Hindlimb muscle (tissue), 1 donor: ENCODE data around the gene LRP2BP. TPM values are rescaled to one million over a fixed set of nuclear protein-coding genes. Genes with fewer than 3 reads are reported as not detected.
A peak's percentile ranks its signal among the peaks of the same experiment; 100 is the strongest.
"Not testable (repeated sequence)": the region's sequence is repeated elsewhere in the genome, so short reads cannot be mapped to it uniquely, and the experiment has no call there.

Experiments
- DNase-seq: peaks from one replicate; pipeline ENCODE4 v3.0.0-alpha.2; 2013
- polyA plus RNA-seq: library from polyadenylated mRNA; unstranded; fragments of 120-200 nt; gene quantifications from one replicate; pipeline ENCODE4 v1.2.1, GENCODE V29; 2013; ENCODE audit not compliant: insufficient read length

LRP2BP gene
- polyA plus RNA-seq, 1 donor = 4.7 TPM

- peak; percentile 97 for DNase-seq
These were observed 416 bp upstream of the LRP2BP start for GRCh38 chr4:185395956-185396723.

DNA sequence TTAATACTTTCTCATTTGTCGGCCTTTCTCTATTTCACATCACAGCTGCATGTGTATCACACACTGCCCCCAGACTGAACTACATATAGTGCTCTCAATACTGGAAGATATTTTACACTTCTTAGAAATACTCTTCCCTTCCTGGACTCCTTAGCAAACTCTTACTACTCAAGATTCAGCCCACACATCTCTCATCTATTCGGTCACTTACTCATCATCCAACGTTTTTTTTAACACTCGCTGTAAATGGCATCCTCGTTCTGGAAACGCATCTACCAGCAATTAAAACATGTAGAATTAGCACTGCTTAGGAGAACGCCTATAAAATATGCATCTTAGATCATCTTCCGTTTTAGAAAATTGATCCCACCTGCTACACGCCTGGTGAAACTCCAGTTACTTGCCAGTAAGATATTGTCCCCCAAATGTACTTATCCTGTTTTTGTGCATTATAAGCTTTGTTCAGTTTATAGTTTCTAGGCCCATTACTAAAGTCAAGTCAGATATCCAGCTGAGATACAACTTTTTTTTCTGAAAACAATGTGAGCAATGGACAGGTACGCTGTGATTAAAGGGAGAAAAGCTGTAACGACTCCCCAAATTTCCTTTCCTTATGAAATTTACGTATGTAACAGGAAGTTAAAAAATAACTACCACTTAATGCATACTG is 1.0 kb downstream of the LRP2BP start:
- DNase-seq = peak; percentile 38

DNA sequence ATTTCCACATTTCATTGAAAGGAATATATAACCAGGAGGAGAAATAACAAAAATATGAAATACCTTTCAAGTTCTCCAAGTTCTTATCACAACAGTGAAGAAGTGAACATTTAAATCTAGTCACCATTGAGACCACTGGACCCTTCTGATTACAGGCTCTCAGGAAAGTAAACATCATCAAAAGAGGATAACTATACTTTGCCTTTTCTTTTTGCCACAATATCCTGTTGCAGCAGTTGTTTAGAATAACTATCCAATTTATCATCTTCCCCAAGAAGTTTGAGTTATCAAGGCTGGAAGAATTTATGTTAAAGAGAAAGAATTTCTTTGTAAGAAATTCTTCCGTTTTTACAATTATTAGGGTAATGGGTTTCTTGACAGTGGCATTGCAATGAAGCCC is 3.6 kb downstream of the LRP2BP start:
- no peak for DNase-seq

GRCh38 chr4:185390941-185391340 is 4.8 kb downstream of the LRP2BP start:
- no peak for DNase-seq

- DNase-seq = no peak
These were observed 7.8 kb downstream of the LRP2BP start for GRCh38 chr4:185387957-185388356.

GRCh38 chr4:185384930-185385331 is 10.8 kb downstream of the LRP2BP start:
- DNase-seq = no peak

DNA sequence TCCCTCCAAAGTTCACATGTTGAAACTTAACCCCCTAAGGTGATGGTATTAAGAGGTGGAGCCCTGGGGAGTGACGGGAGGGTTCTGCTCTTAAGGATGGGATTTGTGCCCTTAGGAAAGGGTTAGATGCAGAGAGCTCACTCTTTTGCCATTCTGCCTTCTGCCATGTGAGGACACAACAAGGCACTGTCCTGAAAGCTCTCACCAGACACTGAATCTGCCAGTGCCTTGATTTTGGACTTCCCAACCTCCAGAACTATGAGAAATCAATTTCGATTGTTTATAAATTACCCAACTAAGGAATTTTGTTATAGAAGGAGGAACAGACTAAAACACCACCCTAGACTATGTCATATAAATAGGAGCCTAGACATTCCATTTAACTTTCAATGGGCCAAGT is 11.7 kb downstream of the LRP2BP start:
- no peak for DNase-seq

GRCh38 chr4:185383451-185383850 is 12.3 kb downstream of the LRP2BP start:
- no peak for DNase-seq

DNA sequence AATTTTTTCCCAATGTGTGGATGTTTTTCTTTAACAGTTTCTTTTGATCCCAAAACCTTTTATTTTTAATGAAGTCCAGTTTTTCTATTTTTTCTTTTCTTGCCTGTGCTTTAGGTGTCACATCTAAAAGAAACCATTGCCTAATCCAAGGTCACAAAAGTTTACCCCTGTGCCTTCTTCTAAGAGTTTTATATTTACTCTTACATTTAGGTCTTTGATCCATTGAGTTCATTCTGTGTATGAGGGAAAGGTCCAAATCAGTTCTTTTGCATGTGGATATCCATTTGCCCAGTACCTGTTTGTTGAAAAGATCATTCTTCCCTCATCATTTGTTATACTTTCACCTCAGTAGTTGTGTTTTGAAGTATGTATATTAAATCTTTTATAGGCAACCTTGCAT is 13.0 kb downstream of the LRP2BP start:
- DNase-seq = no peak

- no peak for DNase-seq
These were observed 14.2 kb downstream of the LRP2BP start for GRCh38 chr4:185381288-185382196.

DNA sequence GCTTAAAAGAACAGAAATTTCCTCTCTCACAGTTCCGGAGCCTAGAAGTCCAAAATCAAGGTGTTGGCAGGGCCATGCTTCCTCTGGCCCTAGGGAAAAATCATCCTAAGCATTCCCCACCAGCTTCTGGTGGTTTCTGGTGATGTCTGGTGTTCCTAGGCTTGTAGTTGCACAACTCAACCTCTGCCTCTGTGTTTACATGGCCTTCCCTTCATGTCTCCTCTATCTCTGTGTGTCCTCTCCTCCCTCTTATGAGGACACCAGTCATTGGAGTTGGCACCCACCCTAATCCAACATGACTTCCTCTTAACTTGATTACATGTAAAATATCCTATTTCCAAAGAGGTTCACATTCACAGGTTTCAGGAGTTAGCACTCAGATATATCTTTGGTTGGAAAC is 15.4 kb downstream of the LRP2BP start:
- DNase-seq = no peak

DNA sequence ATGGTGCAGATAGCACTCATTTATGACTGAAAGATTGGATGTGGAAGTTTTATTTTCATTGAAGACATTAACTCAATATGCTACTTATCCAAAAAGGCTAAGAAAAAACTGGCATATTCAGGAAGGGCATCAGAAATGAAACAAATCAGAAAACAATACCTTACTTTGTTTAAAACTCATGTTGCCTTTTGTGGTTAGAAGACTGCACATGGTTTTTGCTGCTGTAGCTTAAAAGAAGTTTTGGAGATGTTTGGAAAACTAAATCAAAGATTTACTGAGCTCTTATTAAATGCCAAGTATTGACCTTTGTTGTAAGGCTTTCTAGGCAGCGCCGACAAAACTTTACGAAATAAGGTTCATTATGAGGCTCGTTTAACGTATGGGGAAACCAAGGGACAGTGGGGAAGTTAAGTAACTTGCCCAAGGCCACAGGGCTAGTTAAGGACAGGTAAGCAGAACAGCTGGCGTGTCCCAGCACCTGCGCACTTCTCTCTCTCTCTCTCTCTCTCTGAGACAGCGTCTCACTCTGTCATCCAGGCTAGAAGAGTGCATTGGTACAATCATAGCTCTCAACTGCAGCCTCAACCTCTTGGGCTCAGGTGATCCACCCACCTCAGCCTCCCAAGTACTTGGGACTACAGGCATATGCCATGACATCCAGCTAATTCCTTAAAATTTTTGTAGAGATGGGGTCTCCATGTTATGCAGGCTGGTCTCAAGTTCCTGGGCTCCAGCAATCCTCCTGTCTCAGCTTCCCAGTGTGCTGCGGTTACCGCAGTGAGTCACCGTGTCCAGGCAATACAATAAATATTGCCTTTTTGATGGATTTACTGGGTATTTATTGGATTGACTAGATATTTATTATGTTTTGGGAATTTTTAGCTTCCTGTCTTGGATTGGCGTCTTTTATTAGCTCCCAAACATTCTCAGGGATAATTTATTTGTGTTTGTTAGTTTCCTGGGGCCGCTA is 16.1 kb downstream of the LRP2BP start:
- DNase-seq = no peak

GRCh38 chr4:185378264-185378663 is 17.5 kb downstream of the LRP2BP start:
- no peak for DNase-seq

DNA sequence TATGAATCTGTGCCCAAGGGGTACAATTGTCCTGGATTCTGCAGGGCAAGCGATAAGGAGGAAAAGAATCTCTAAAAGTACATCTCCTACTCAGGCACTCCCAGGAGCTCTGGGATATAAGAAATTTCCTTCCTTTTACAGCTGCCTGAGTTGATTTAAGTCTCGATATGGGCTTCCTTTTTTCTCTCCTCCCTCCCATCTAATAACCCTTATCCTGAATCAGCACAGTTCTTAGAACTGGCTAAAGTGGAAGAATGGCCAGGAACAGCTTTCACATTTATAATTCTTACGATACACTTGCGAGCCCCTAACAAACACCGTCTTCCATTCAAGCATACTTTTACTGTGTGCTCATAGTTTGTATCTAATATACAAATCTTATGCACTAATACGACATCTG is 21.2 kb downstream of the LRP2BP start:
- DNase-seq = no peak

DNA sequence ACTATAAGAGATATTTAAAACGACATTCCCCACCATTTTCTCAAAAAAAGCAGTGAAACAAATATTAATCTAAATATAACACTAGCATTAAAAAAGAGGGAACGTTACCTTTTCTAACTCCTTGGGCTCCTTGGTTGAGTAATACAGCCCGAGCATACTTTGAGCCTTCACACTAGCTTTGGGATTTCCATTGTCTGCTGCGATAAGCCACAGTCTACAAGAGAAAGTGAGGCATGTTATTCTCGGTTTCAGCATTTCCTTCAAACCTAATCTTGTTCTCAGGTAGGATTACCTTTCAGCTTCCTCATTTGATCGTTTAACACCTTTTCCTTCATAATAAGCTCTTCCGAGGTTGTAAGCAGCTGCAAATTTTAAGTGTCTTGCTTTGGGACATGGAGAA is 21.7 kb downstream of the LRP2BP start:
- DNase-seq = no peak

DNA sequence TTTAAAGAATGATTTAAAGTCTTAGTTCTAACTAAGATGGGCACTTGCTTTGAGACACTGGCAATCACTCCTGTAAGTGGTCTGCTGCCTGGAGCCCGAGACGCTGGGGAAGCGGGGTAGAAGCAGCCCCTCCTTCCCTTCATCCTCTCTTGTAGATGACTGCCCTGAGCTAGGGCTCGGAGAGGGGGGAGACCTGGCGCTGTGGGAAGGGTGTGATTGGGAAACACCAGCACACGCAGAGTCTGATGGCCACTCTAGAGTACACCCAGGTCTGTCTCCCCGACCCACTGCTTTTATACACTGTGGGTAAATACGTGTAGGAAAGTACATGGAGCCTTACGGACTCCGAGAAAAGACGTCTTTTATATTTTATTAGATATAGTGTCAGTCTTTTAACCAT is 24.0 kb downstream of the LRP2BP start:
- no peak for DNase-seq

GRCh38 chr4:185370268-185370949 is 25.3 kb downstream of the LRP2BP start:
- DNase-seq = no peak

DNA sequence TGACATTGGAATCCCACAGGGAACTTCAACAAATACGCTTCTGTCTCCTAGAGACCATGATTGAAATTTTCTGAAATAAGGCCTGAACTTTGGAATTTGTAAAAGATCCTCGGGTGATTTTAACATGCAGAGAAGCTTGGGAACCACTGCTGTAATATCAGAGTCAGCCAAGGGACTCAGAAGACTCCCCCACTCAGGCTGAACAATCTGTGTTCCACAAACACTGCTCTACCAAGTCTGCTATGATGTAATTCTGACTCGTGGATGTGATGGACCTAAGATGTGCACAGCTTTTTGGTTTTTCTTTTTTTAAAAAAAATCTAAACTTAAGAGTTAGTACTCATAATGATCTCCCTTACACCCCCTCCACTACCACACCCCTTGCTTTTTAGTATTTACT is 26.0 kb downstream of the LRP2BP start:
- DNase-seq = no peak

GRCh38 chr4:185364886-185365285 is 30.8 kb downstream of the LRP2BP start:
- no peak for DNase-seq

DNA sequence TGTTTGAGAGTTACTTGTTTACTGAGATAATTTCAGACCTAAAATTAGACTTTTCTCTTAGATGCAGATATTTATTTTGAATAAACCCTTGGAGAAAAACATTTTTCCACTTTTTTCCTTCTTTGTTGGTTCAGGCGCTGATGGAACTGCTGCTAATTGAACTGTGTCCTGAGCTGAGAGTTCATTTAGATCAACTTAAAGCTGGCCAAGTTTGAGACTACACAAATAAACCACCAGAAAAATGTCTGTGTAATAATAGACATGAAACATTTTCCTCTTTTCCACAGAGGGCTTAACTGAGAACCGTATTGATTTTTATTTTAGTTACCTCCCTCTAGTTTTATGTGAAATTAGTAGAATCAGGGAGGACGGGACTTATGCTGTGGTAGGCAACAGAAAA is 32.5 kb downstream of the LRP2BP start:
- DNase-seq = no peak

- not testable (repeated sequence) for DNase-seq
These were observed 33.2 kb downstream of the LRP2BP start for GRCh38 chr4:185362570-185362969.
